Uterus (tissue), 4 donors: Measurements from ENCODE around the gene TMEM158. TPM values are rescaled to one million over a fixed set of nuclear protein-coding genes. Genes with fewer than 3 reads are reported as not detected.

Experiments
- DNase-seq, 2 donors: peaks; one replicate each; pipeline ENCODE4 v3.0.0-alpha.2; 2019 to 2020
- H3K27ac ChIP-seq, 2 donors: fragments of 200-600 bp; sonication (generic); 1 replicate in 1 of 2; 2 replicates in 1 of 2; pipeline ENCODE4 v1.5.1; 2016 to 2018
- H3K27me3 ChIP-seq, 2 donors: fragments of 200-600 bp; sonication (generic); one replicate each; pipeline ENCODE4 v1.5.1; 2018 to 2019; ENCODE audit warnings: control low read depth in 1 of 2
- H3K36me3 ChIP-seq, 2 donors: fragments of 200-600 bp; sonication (generic); one replicate each; pipeline ENCODE4 v1.5.1; 2019; ENCODE audit warnings: control low read depth in 1 of 2
- H3K4me1 ChIP-seq, 2 donors: fragments of 200-600 bp; sonication (generic); one replicate each; pipeline ENCODE4 v1.5.1; 2018 to 2019; ENCODE audit warnings: control low read depth in 1 of 2
- H3K4me3 ChIP-seq, 2 donors: fragments of 200-600 bp; sonication (generic); 1 replicate in 1 of 2; 2 replicates in 1 of 2; pipeline ENCODE4 v1.5.1; 2018 to 2019; ENCODE audit warnings: mild to moderate bottlenecking in 1 of 2
- H3K9me3 ChIP-seq, 2 donors: fragments of 200-600 bp; sonication (generic); one replicate each; pipeline ENCODE4 v1.5.1; 2019; ENCODE audit warnings: control low read depth in 1 of 2
- POLR2A ChIP-seq, 2 donors: fragments of 450-650 bp; IDR thresholded peaks; one replicate each; pipeline ENCODE4 v1.6.1; 2016; ENCODE audit warnings: antibody characterized with exemption in 2 of 2, mild to moderate bottlenecking in 1 of 2, moderate library complexity in 1 of 2
- intact Hi-C: fragments of 100-400 bp; cut with DNase I; formaldehyde crosslinking; loops from one replicate; pipeline ENCODE4 v1.15.1; 2023; ENCODE audit warnings: low total_unique reads
- total RNA-seq, 4 donors: library from RNA; depleted of rRNA in 3 of 4; stranded (reverse); fragments of >200 nt in 3 of 4; gene quantifications; one replicate each; pipeline versions ENCODE4 v1.1.0 to v1.2.4, GENCODE V29; 2014 to 2023
- TF ChIP-seq, protein P1 (sequence below), 4 experiments: fragments of 200-600 bp in 2 of 4; fragments of 450-650 bp in 2 of 4; sonication (generic) in 2 of 4; IDR thresholded peaks; one replicate each; pipeline ENCODE4 v1.5.1; 2016 to 2019; ENCODE audit warnings: antibody characterized with exemption in 4 of 4, mild to moderate bottlenecking in 2 of 4, moderate library complexity in 1 of 4
- donor health status: DM: yes; HTN: yes; CAD: no.

TMEM158 gene
- total RNA-seq, 4 donors from 2014 or later = 2.6 to 93.1 (median 47.8) TPM

DNA sequence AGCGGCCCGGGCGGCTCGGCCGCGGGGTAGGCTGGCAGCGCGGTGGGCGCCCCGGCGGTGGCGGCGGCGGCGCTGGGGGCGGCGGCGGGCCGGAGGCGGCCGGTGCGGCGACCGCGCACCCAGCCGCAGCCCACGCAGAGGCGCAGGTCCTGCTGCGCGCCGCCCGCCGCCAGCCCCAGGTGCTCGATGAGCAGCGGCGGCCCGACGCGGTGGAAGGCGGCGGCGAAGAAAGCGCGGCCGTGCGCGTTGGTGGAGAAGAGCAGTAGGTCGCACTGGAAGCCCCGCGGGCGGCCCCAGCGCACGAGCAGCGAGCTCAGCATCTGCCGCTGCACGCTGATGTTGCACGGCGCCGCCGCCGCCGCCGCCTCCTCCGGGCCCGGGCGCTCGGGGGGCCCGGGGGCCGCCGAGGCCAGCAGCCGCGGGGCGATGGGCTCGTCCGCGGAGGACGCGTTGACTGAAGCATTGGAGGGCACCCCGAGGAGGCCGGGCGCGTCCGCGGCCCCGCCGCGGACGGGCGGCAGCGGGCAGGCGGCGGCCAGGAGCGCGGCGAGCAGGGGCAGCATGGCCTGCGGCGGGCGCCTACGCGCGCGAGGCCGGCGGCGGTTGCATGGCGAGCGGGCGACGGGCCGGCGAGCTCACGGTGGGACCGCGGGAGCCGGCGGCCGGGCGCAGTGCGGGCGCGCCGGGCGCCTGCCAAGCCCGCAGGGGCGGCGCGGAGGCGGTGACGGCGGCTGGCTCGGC lies 452 bp downstream of the TMEM158 start:
- Histone ChIP-seq H3K4me3 (peak overlapping the region; percentile 37 to 50), H3K4me1 (peaks cover 0 to 7% of the 10 kb centered on the region in 2 donors), H3K27me3 (no peaks in the 10 kb centered on the region), H3K36me3 (no peaks in the 10 kb centered on the region), H3K27ac (peak overlapping the region; percentile 80 to 96), H3K9me3 (no peaks in the 10 kb centered on the region)
- TF ChIP-seq, protein P1, sequence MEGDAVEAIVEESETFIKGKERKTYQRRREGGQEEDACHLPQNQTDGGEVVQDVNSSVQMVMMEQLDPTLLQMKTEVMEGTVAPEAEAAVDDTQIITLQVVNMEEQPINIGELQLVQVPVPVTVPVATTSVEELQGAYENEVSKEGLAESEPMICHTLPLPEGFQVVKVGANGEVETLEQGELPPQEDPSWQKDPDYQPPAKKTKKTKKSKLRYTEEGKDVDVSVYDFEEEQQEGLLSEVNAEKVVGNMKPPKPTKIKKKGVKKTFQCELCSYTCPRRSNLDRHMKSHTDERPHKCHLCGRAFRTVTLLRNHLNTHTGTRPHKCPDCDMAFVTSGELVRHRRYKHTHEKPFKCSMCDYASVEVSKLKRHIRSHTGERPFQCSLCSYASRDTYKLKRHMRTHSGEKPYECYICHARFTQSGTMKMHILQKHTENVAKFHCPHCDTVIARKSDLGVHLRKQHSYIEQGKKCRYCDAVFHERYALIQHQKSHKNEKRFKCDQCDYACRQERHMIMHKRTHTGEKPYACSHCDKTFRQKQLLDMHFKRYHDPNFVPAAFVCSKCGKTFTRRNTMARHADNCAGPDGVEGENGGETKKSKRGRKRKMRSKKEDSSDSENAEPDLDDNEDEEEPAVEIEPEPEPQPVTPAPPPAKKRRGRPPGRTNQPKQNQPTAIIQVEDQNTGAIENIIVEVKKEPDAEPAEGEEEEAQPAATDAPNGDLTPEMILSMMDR (IDR thresholded peaks at IDR 0.05) = no peak
- no peak for TF ChIP-seq POLR2A (IDR thresholded peaks at IDR 0.05)
- no peak for DNase-seq
- intact Hi-C loops = no loop called here

DNA sequence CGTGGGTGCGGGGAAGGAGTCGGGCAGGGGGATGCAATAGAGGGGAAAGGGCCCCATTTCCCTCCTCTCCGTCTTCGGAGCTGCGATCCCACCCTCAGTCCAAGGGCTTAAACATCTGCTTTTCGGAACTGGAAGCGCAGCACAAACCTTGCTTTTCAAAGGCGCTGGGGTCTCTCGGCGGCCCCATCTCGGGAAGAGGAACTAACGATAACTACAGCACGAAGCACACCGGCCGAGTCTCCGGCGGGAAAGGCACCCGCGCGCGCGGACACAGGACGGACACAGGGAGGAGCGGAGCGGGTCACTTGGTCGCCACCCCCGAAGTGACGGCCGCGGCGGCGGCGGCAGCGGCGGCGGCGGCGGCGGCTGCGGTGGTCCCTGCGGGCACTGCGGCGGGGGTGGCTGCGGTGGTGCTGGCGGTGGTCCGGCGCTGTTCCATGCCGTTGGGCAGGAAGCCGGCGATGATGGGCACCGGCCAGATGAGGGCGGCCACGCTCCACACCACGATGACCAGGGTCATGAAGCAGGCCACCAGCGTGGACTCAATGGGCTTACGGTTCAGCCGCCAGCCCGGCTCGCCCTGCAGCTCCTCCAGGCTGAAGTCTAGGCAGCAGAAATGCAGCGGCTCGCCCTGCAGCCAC lies 1.1 kb downstream of the TMEM158 start:
- no peaks in the 10 kb centered on the region for H3K27me3 ChIP-seq
- H3K4me1 ChIP-seq = peaks cover 0 to 7% of the 10 kb centered on the region in 2 donors
- H3K4me3 ChIP-seq = peak overlapping the region; percentile 37 to 50
- no peaks in the 10 kb centered on the region for H3K36me3 ChIP-seq
- DNase-seq = peak; percentile 72 to 78
- intact Hi-C loops = no loop called here
- no peaks in the 10 kb centered on the region for H3K9me3 ChIP-seq
- H3K27ac ChIP-seq = peak overlapping the region; percentile 80 to 87
- no peak for TF ChIP-seq POLR2A (IDR thresholded peaks at IDR 0.05)
- TF ChIP-seq, protein P1 (IDR thresholded peaks at IDR 0.05) = peak; percentile 37 to 73 (median 62)

DNA sequence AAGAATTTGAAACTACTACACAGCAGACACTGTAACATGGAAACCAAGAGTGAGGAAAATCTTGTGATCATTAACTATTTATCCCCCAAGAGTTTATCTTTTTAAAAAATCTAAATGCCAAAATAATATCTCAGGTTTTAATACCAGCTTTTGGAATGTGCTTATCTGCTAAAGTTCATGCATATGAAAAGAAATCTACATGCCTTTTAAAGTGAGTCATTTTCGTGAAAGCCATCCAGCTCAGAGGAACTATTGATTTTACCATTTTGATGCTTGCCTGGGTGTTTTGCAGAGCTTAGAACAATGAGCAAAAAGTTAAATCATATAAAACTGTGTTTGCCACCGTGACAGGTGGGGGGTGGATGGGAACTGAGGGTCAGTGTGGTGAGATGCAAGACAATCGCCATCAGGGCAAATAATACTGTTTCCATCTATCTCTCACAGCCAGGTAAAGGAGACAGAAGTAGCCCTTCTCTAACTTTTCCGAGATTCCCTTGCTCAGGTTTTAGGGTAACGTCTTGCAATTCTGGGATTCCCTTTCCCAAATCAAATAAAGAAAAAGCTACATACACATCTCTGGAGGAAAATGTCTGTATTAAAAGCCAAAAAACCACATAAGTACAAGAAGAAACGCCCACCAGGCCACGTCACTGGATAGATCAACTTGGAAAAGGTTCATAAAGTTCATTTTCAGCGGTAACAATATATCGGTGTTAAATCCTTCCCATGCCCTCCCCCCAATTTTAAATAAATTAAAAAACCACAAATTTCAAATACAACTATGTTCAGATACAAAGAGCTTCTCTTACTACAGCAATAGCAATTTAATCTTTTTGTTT lies 2.0 kb downstream of the TMEM158 start:
- Histone ChIP-seq H3K9me3 (no peaks in the 10 kb centered on the region), H3K4me1 (peaks cover 0 to 7% of the 10 kb centered on the region in 2 donors), H3K27ac (peak overlapping the region; percentile 80 to 87), H3K27me3 (no peaks in the 10 kb centered on the region), H3K4me3 (peak overlapping the region; percentile 37 to 50), H3K36me3 (no peaks in the 10 kb centered on the region)
- no peak for TF ChIP-seq POLR2A (IDR thresholded peaks at IDR 0.05)
- TF ChIP-seq, protein P1 (IDR thresholded peaks at IDR 0.05) = no peak
- no peak for DNase-seq
- intact Hi-C loops = no loop called here

DNA sequence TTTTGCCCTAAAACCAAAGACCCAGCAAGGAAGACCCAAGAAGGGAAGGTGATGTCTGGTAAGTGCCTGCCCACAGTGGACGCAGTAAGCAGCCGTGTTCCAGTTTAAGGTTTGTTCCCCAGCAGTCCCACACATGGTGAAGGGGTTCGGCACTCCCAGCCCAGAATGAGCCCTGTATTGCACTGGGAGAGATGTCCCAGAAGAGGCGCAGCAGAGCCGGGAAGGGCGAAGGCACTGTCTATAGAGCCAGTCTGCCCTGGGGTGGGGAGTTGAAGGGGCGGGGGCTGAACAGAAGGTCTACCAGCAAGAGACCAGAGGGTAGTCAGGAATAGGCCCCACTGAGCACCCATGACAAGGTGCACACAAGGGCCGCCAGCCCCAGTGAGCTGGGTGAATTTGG lies 6.4 kb downstream of the TMEM158 start:
- Histone ChIP-seq H3K27me3 (no peaks in the 10 kb centered on the region), H3K4me3 (no peak overlapping the region), H3K36me3 (no peaks in the 10 kb centered on the region), H3K9me3 (no peaks in the 10 kb centered on the region), H3K27ac (peak overlapping the region; percentile 56 to 89), H3K4me1 (peaks cover 3 to 7% of the 10 kb centered on the region in 2 donors)
- TF ChIP-seq, protein P1 (IDR thresholded peaks at IDR 0.05) = no peak
- no peak for TF ChIP-seq POLR2A (IDR thresholded peaks at IDR 0.05)
- intact Hi-C loops = loop anchor here (10.0 kb wide), 1 partner anchor 175 kb away; no protein-coding TSS in a partner anchor
- no peak for DNase-seq
